Measurements from ENCODE around the gene CTNND1.
A peak's percentile ranks its signal among the peaks of the same experiment; 100 is the strongest.
"Not testable (repeated sequence)": the region's sequence is repeated elsewhere in the genome, so short reads cannot be mapped to it uniquely, and the experiment has no call there.

Gene CTNND1, protein sequence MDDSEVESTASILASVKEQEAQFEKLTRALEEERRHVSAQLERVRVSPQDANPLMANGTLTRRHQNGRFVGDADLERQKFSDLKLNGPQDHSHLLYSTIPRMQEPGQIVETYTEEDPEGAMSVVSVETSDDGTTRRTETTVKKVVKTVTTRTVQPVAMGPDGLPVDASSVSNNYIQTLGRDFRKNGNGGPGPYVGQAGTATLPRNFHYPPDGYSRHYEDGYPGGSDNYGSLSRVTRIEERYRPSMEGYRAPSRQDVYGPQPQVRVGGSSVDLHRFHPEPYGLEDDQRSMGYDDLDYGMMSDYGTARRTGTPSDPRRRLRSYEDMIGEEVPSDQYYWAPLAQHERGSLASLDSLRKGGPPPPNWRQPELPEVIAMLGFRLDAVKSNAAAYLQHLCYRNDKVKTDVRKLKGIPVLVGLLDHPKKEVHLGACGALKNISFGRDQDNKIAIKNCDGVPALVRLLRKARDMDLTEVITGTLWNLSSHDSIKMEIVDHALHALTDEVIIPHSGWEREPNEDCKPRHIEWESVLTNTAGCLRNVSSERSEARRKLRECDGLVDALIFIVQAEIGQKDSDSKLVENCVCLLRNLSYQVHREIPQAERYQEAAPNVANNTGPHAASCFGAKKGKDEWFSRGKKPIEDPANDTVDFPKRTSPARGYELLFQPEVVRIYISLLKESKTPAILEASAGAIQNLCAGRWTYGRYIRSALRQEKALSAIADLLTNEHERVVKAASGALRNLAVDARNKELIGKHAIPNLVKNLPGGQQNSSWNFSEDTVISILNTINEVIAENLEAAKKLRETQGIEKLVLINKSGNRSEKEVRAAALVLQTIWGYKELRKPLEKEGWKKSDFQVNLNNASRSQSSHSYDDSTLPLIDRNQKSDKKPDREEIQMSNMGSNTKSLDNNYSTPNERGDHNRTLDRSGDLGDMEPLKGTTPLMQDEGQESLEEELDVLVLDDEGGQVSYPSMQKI

DNA sequence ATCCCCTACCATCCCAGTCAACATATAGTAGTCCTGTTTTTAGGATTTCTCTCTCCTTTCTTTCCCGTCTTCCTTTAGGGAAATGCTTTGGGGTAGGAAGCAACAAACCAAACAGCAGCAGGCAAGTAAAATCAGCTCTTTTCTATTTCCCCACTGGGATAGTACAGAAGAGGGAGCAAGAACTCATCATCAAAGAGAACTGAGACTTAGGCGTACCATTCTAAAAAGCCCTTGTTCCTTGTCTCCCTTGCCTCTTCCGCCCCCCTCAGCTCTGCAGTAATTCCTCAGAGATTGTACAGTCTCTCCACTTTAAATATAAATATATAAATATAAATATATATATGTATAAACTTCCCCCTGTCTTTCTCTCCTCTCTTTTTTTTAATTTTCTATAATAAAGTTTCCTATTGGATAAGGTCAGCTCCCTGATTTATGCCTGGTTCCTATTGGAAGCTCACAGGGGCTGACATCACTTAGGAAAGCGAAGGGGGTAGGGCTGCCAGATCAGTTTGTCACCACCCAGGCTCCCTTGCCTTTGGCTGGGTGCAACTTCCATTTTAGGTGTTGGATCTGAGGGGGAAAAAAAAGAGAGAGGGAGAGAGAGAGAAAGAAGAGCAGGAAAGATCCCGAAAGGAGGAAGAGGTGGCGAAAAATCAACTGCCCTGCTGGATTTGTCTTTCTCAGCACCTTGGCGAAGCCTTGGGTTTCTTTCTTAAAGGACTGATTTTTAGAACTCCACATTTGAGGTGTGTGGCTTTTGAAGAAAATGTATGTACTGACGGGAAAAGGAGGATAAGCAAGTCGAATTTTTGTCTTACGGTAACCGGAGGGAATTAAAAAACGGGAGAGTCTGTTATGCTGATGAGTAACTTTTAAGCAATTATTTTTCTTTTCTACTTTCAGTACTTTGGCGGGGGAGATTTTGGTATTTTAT, at the start of gene CTNND1:
Gene CTNND1 (plus strand): TSS at position 502 of the 934 bp plus-strand sequence. CDS start 29,677 bp downstream, outside the sequence.
- peak; percentile 69 to 94 for DNase-seq

DNA sequence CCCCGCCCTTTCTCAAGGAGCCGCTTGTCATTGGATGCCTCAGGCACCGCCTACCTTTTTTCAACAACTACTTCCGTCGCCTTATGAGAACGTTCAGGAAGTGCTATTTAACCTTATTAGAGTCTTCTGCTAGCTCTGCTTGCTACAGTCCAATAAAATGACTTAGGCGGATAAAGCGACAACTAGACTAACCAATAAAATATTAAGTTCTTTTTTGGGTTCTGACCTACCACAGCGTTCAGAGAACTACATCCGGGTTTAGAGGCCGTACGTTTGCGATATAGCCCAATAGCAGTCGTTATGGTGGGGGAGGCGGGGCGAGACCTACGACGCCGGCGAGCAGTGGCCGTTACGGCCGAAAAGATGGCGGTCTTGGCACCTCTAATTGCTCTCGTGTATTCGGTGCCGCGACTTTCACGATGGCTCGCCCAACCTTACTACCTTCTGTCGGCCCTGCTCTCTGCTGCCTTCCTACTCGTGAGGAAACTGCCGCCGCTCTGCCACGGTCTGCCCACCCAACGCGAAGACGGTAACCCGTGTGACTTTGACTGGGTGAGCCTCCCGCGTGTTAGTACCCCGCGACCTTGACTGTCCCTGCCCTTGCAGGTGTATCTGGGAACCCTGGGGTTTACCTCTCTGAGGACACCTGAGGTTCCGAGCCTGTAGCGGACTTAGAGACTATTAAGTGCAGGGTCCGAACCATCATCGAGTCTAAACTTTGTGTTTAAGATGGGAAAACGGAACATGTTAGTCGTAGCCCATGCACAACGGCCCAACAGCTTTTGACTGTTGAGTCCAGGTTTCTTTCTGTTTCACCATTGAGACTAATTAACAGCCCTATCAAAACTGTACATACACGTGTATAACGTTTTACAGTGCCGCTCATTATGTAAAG, 49.1 kb upstream of the CTNND1 start, which contains the start of gene TMX2:
Gene TMX2 (plus strand): TSS at position 338 of the 895 bp plus-strand sequence. CDS start 26 bp downstream, at position 364.
- DNase-seq, result peak; percentile 98 to 100

DNA sequence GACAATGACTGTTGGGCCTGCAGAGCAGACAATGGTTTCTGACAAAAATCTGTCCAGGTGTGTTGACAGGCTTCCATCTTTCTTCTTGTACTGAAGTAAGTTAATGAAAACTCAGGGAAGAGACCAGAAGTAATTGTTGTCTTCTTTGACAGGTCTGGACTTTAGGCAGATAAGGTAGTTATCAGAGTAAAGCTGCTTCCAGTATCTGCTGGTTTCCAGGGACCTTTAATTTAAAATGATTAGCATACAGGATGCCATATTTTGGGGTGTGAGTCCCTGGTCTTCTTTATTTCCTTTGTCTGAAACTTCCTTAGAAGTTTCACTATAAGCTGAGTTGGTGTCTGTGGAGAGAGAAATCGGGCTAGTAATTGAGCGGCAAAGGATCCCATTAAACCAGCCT, 47.8 kb upstream of the CTNND1 start:
- DNase-seq, result no peak

DNA sequence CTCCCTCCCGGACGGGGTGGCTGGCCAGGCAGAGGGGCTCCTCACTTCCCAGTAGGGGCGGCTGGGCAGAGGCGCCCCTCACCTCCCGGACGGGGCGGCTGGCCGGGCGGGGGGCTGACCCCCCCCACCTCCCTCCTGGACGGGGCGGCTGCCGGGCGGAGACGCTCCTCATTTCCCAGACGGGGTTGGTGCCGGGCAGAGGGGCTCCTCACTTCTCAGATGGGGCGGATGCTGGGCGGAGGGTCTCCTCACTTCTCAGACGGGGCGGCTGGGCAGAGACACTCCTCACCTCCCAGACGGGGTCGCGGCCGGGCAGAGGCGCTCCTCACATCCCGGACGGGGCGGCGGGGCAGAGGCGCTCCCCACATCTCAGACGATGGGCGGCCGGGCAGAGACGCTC, 44.9 kb upstream of the CTNND1 start:
- not testable (repeated sequence) for DNase-seq

DNA sequence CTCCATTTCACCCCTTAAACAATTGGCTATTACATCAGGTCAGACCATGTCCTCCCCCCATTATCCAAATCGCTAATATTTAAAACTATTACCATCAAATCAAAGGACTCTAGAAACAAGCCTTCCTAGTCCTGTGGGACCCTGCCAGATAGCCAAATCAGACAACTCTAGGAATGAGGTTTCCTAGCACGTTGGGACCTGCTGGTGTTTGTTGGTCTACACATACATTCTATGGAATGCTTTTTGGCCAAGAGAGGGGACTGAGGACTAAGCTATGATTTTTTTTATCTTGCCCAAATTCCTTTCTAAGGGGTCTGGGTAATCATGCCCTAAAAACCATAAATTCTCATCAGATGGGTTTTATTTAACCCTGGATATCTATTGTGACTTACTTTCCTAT, 34.4 kb upstream of the CTNND1 start:
- DNase-seq, result no peak

DNA sequence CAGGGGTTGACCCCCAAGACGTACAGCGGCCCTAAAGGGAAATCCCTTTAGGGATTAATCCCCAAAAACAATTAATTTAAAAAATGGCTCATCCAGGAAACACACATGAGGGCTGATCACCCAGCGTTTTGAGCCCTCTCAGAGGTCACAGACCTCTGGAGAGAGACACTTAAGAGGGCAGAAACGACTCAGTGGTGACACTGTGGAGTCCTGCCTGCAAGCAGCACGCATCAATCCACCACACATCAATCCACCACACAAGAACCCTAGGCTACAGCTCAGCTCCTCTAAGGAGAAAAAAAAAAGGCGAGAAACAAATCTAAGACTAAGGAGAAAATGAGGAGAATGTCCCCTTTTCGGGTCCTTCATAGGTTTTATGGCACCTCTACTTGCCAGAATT, 32.8 kb upstream of the CTNND1 start:
- DNase-seq, result no peak

DNA sequence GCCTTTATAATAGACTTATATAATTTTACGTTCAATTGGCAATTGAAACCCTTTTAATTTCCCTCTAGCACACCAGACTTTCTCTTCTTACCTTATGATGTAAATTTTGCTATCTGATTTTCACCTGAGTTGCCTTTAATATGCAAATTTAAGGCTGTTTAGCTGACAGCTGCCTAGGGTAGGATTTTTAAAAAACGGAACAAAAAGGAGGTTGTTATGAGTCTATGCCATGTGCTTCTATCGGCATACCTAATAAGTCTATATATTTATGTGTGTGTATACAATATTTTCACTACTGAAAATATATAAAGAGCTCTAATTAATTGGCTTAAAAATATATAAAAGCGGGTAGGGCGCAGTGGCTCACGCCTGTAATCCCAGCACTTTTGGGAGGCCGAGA, 32.1 kb upstream of the CTNND1 start:
- DNase-seq, result no peak

DNA sequence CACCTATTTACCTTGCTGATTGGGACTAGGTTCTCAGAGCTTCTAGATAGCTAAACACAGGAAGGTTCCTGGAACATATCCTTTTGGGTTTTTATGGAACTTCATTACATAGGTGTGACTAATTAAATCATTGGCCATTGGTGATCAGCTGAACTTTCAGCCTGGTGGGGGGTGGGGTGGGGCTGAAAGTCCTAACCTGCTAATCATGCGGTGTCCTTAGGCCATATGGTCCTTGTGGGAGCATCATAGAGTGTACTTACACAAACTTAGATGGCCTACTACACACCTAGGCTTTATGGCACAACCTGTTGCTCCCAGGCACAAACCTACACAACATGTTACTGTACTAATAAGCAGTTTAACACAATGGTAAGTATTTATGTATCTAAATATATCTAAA, 28.9 kb upstream of the CTNND1 start:
- DNase-seq, result no peak

DNA sequence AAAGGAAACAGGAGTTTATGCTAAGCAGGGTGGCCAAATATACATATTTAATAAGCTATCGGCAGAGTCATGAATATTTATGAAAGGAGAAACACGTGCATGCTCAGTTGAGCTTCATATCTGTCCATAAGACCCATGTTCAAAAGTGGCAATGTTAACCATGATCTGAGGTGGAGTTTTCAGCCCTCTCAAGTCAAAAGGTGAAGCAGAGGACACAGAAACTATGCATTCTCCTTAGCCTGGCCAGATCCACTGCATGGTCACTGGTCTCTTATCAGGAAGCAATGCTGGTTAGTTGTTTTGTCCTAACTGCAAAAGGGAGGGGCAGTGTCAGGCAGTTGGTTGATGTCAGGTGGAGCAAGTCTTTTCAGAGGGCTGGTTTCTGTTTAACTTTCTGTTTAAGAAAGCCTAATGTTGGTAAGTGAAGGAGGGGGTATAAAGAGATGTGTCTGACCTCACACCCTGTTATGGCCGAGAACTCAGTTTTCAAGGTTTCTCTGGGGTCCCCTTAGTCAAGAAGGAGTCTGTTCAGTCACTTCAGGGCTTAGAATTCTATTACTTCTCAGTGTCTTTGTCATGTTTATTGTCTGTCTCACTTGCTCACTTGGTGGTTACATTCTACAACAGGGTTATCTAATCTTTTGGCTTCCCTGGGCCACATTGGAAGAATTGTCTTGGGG, 25.8 kb upstream of the CTNND1 start:
- DNase-seq, result no peak

DNA sequence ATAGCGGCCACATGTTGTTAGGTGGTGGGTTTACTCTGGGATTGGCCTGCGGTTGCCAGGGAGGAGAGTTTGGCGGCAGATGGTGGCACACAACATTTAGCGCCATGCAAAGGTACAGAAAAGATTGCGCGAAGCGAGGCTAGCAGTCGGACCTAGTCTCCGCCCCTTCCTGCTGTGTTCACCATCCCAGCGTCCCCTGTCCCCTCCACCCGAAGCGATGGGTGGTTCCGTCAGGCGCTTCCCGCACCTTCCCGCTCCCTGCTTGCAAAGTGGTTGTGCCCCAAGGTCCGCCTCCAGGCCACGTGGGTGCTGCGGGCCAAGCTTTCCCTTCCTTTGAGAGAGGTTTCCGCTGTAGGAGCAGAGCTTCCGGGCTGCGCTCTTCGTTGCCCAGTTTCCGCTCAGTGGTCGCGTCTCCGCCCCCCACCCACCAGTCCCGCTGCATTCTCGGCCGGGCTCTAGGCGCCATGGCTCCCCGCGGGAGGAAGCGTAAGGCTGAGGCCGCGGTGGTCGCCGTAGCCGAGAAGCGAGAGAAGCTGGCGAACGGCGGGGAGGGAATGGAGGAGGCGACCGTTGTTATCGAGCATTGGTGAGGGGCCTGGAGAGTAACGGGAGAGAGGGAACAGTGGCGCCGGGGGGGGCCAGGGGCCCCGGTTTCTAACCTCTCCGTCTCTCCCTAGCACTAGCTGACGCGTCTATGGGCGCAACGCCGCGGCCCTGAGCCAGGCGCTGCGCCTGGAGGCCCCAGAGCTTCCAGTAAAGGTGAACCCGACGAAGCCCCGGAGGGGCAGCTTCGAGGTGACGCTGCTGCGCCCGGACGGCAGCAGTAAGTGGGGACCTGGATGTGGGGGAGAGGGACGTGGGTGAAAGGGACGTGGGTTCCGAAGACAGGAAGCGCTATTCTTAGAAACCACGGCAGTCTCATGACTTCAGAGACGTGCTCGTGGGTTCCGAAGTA, 20.2 kb upstream of the CTNND1 start, which contains the start of gene SELENOH:
Gene SELENOH (plus strand): TSS at position 360 of the 955 bp plus-strand sequence. CDS start 105 bp downstream, at position 465.
- DNase-seq, result peak; percentile 91 to 97

DNA sequence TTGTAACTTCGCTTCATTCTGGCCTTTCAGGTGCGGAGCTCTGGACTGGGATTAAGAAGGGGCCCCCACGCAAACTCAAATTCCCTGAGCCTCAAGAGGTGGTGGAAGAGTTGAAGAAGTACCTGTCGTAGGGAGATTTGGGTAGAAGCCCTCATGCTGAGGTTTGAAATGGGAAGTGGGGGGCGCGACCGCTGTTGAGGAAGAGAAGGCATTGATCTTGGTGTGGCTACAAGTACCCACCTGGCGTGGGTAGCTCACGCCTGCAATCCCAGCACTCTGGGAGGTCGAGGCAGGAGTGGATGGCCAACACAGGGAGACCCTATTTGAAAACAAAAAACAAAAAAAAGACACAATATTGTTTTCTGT, 19.5 kb upstream of the CTNND1 start:
- no peak for DNase-seq

DNA sequence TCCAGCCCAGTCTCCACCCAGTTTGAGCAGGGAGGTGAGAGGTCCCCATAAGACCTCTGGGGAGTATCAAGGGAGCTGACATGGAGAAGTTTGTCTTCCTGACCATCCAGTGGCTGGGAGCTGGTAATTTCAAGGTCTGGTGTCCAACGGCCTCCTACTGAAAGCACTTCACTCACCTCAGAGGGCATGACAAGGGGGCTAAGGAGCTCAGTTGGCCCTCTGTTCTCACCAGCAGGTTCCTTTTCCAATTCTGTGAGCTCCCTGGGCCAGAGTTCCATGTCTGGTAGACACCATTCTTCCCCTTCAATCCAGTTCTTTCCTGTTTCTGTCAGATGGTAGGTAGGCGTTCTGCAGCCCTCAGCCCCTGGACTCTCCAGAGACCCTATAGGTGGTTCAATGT, 17.2 kb upstream of the CTNND1 start:
- DNase-seq, result no peak

DNA sequence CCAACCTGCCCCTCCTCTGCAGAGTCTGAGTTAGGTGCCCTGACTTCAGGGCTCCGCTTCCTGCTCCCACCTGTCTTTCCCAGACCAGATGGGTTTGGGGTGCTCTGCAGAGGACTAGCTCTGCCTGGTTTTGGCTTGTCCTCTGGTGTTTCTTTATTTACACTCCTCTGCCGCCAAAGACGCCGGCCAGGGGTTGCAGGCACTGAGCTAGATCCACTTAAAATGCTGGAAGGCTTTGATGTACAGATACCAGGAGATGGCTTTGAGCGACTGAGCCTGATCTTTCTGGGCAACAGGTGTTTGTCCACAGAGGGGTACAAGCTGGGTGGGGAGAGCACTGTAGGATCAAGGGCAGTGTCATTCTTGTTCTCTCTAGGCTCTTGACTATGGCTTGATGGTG, 16.4 kb upstream of the CTNND1 start:
- DNase-seq, result no peak

DNA sequence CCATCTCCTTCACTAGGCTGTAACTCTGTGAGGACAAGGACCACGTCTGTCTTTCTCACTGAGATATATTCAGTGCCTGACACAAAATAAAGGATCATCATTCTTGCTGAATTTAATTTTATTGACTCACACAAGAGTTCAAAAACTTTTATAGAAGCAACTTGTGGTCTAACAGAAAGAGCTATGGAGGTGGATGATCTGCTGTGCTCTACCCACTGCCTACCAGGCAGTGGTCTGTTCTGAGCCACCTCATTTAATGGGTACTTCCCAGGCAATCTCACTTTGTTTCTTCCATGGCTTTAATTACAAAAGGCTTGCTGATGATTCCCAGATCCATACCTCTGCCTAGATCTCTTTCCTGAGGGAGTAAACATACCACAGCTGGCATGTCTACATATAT, 14.7 kb upstream of the CTNND1 start:
- DNase-seq, result no peak

DNA sequence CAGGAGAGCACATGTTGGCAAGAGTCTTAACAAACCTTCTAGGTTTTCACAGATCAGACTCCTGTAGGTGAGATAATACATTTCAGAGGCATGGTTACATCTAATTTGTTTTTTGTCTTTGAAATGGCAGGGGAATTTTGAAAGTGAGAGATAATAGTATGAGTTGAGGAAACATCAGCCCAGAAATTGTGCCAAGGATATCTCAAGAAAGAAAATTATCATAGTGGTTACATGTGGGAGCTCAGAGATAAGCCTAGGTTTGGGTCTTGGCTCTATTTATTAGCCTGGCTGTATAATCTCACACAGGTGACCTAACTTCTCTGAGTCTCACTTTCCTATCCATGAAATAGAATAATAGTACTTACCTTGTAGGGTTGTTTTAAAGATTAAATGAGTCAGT, 10.4 kb upstream of the CTNND1 start:
- DNase-seq, result no peak

DNA sequence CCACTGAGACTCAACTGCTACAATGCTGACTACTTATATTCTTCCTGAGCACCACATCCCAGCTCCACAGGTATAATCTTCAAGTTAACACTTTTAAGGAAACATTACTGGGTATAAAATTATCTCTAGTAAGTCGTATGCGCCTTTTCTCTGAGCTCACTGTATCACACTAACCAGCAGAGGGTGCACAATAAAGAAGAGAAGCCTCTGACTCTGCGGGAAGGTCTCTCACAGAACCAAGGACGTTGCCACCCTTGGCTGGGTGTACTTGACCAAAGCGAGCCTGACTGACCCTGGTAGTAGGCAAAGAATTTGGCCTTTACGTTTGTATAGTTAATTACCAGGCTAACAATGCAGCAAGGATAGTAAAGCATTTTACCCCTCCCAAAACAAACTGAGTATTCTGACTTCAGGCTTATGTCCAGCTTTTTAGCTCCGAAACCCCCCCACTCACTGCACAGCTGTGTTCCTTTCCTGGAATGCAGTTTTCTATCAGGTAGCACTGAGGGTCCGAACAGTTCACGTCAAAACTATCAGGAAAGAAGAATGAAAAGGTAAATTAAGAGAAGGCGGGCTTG, 9.8 kb upstream of the CTNND1 start, which contains the start of gene BTBD18:
Gene BTBD18 (minus strand): TSS at position 144 of the 578 bp plus-strand sequence. CDS start 631 bp downstream, outside the sequence.
- peak in 1 of 2 donors; percentile 21 for DNase-seq

DNA sequence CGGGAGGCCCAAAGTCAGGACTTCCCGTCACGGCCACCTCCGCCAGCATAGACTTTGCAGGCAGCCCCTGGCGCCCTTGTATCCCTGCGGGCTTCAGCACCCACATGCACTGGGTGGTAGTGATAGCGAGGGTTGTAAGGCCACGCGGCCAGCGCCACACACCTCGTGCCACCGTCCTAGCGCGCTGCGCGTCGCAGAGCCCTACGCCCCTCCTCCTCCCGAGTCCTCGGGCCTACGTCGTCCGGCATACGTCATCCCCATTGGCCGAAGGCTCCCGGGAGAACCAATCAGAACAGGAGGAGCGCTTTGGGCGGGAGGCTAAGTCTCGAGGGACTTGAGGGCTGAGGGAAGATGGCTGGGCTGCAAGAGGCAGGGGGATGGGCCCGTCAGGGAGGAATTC, 8.6 kb upstream of the CTNND1 start:
- DNase-seq, result no peak

DNA sequence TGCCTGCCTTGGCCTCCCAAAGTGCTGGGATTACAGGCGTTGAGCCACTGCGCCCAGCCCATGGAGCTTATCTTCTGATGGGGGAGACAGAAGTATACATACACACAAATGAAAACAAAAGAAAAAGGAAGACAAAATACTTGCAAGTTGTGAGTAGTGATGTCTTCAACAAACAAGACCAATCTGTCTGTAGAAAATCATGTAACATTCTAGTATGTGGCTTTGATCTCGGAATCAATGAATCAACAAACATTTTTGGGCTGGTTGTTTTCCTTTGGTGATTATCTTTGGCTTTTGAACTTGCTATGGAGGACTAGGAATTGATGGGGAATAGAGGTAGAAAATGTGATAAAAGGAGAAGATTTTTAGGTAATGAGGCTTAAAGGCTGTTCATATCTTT, 3.4 kb upstream of the CTNND1 start:
- no peak for DNase-seq

All from hippocampal formation (tissue), 2 donors.